Aorta (tissue), 5 donors: Measurements from ENCODE around the gene TMEM25. TPM values are rescaled to one million over a fixed set of nuclear protein-coding genes. Genes with fewer than 3 reads are reported as not detected.
A peak's percentile ranks its signal among the peaks of the same experiment; 100 is the strongest.

Source experiments
- ATAC-seq: fragments of 200-7000 bp; cut with Tn5 transposase; one replicate; pipeline ENCODE4 v1.9.1; 2022; ENCODE audit warnings: moderate library complexity; ENCODE audit not compliant: low FRiP score
- DNase-seq, 2 donors: peaks; one replicate each; pipeline ENCODE4 v3.0.0-alpha.2; 2020
- H3K27ac ChIP-seq, 2 donors: one replicate each; pipeline ENCODE4 v1.5.1; 2013; ENCODE audit warnings: low read length in 2 of 2, mild to moderate bottlenecking in 2 of 2, moderate library complexity in 2 of 2, control low read depth in 1 of 2, inconsistent platforms in 1 of 2, low read depth in 1 of 2
- H3K27me3 ChIP-seq, 2 donors: one replicate each; pipeline ENCODE4 v1.6.1; 2013; ENCODE audit warnings: control low read depth in 1 of 2, low read length in 1 of 2, mild to moderate bottlenecking in 1 of 2, moderate library complexity in 1 of 2; ENCODE audit not compliant: insufficient read depth in 2 of 2, control insufficient read depth in 1 of 2
- H3K36me3 ChIP-seq, 2 donors: one replicate each; pipeline ENCODE4 v1.6.1; 2013; ENCODE audit warnings: control low read depth in 1 of 2, low read length in 1 of 2, mild to moderate bottlenecking in 1 of 2; ENCODE audit not compliant: insufficient read depth in 2 of 2, control insufficient read depth in 1 of 2
- H3K4me1 ChIP-seq, 2 donors: one replicate each; pipeline ENCODE4 v1.6.1; 2013; ENCODE audit warnings: low read length in 2 of 2, control low read depth in 1 of 2, mild to moderate bottlenecking in 1 of 2, moderate library complexity in 1 of 2; ENCODE audit not compliant: insufficient read depth in 2 of 2, control insufficient read depth in 1 of 2
- H3K4me3 ChIP-seq, 2 donors: one replicate each; pipeline ENCODE4 v1.5.1; 2013; ENCODE audit warnings: low read length in 2 of 2, control low read depth in 1 of 2, mild to moderate bottlenecking in 1 of 2
- H3K9me3 ChIP-seq: one replicate; pipeline ENCODE4 v1.6.1; 2013; ENCODE audit warnings: mild to moderate bottlenecking, low read length; ENCODE audit not compliant: control insufficient read depth
- WGBS, 2 donors: extraction: QIAGEN DNeasy Blood & Tissue Kit; methylation state at CpG; one replicate each; pipeline ENCODE4 v1.1.7; 2013; 5-methylcytosine and 5-hydroxymethylcytosine counted together
- intact Hi-C, 2 donors: fragments of 100-400 bp; cut with DNase I; formaldehyde crosslinking; loops; one replicate each; pipeline versions ENCODE4 v1.14.2 to v1.15.0; 2022
- polyA plus RNA-seq, 2 donors: library from polyadenylated mRNA; stranded (reverse); fragments of 200-250 nt; gene quantifications; one replicate each; pipeline ENCODE4 v1.2.3, GENCODE V29; 2013
- total RNA-seq, 2 donors: library from RNA; stranded (reverse); fragmentation: NEBNext Ultra II Directional; extraction: Animal tissue kit (Norgen Biotek cat#: 25700); gene quantifications; one replicate each; pipeline ENCODE4 v1.2.1, GENCODE V29; 2021
- donor health status: healthy with polysubstance abuse.
- donor health status: Bipolar disorder and iron deficiency.
- donor health status: DM: no; HTN: no; CAD: no.
- donor health status: DM: no; HTN: no; CAD: no.
- donor health status: DM: yes; HTN: yes; CAD: no.

Gene TMEM25
- total and polyA plus RNA-seq, 4 donors: 20.7 to 32.2 (median 30.0) TPM

DNA sequence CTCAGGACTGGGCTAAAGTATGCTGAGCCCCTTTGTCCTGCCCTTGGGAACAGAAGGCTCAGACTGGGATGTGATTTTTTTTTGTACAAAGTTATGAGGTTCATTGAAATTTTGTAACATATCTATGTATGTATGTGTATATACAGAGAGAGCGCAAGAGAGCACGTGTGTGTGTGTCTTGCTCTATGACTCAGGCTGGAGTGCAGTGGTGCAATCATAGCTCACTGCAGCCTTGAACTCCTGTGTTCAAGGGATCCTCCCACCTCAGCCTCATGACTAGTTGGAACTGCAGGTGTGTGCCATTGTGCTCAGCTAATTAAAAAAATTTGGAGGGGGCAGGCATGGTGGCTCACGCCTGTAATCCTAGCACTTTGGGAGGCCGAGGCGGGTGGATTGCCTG is 5.7 kb downstream of the TMEM25 start:
- H3K36me3 ChIP-seq: no peaks in the 10 kb centered on the region
- no peaks in the 10 kb centered on the region for H3K9me3 ChIP-seq
- no peak overlapping the region for H3K27ac ChIP-seq
- ATAC-seq (no peak), DNase-seq (no peak)
- H3K4me1 ChIP-seq: no peaks in the 10 kb centered on the region
- H3K4me3 ChIP-seq: no peak overlapping the region
- WGBS, 2 donors: 95% methylated on average over 5 of the region's 5 CpGs
- intact Hi-C loops: no loop called here
- no peaks in the 10 kb centered on the region for H3K27me3 ChIP-seq

DNA sequence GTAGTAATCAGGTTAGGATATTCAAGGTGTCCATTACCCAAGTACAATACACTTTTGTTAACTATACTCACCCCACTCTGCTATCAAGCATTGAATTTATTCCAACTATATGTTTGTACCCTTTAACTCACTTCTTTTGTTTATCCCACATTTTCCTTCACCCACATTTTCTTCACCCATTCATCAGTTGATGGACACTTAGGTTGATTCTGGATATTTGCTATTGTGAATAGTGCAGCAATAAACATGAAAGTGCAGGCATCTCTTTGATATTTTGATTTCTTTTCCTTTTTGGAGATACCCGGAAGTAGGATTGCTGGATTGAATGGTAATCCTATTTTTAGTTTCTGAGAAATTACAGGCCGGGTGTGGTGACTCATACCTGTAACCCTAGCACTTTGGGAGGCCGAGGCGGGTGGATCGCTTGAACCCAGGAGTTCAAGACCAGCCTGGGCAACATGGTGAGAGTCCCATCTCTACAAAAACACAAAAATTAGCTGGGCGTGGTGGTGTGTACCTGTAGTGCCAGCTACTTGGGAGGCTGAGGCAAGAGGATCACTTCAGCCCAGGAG is 6.5 kb downstream of the TMEM25 start:
- Histone ChIP-seq H3K27ac (peak overlapping the region in 1 of 2 donors; percentile 41), H3K9me3 (no peaks in the 10 kb centered on the region), H3K4me1 (no peaks in the 10 kb centered on the region), H3K27me3 (no peaks in the 10 kb centered on the region), H3K4me3 (no peak overlapping the region), H3K36me3 (no peaks in the 10 kb centered on the region)
- ATAC-seq (no peak), DNase-seq (no peak)
- intact Hi-C loops: no loop called here
- 59 to 76% methylated on average over 6 of the region's 6 CpGs for WGBS, 2 donors

DNA sequence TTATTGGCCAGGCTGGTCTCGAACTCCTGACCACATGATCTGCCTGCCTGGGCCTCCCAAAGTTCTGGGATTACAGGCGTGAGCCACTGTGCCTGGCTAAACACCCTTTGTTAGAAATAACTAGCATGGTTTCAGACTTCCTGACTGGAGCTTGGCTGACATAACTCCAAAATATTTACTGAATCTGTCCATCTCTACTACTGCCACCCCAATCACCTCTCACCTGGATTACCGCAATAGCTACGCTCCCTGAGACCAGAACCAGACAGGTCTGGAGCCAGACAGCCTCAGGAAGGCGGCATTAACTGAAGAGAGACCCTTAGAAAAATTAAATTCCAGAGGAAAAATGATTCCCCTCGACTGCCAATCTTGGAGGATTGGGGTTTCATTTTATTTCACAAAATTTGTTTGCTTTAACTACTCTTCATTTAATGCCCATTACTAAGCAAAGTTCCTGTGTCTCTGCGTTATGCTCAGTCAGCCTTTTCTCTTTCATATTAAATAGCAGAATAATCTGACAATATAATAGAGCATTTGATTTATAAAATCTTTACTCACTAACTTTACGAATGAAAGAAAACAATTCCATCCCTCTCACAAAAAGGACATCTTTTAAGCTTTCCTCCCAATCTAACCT is 13.1 kb downstream of the TMEM25 start:
- Histone ChIP-seq H3K4me3 (no peak overlapping the region), H3K27me3 (no peaks in the 10 kb centered on the region), H3K9me3 (no peaks in the 10 kb centered on the region), H3K27ac (no peak overlapping the region), H3K36me3 (peaks cover 0 to 3% of the 10 kb centered on the region in 2 donors), H3K4me1 (no peaks in the 10 kb centered on the region)
- 87 to 90% methylated on average over 8 of the region's 8 CpGs for WGBS, 2 donors
- ATAC-seq (no peak), DNase-seq (no peak)
- intact Hi-C loops: no loop called here

DNA sequence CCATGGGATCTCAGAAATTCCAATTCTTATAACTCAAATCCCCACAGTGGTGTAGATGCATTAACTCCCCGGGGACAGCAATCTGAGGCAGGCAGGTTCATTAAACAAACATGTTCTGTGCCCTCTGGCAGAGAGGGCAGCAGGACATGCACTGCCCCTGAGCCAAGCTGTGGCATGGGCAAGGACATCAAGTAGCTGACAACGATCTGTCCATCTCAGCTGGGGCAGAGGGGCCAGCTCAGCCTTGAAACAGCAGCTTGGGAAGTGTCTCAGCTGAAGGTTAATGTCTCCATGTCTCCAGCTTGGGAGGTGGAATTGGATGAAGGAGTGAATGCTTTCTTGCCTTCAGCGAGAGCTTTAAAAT is 13.6 kb downstream of the TMEM25 start:
- no peak for ATAC-seq
- Histone ChIP-seq H3K4me3 (no peak overlapping the region), H3K9me3 (no peaks in the 10 kb centered on the region), H3K4me1 (no peaks in the 10 kb centered on the region), H3K36me3 (peaks cover 0 to 3% of the 10 kb centered on the region in 2 donors), H3K27me3 (no peaks in the 10 kb centered on the region), H3K27ac (peak overlapping the region in 1 of 2 donors; percentile 25)
- WGBS, 2 donors: 78 to 82% methylated on average over 3 of the region's 3 CpGs
- intact Hi-C loops: no loop called here
- no peak for DNase-seq

DNA sequence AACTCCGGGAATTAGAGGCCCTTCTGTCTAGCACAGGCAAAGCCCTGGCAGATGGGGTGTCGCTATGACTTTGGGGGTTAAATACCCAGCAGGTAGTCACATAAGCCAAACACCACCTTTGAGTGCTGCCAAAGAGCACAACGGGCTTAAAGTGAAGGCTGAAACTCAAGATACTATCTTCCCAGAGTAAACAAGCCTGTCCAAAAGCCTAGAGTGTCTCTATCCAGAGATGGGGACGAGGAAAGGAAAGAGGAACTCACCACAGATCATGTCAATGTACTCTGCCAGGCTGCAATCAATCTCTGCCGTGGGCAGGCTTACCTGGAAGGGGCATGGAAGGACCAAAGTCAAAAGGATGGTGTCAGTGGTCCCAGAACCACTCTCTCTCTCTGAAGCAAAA is 14.5 kb downstream of the TMEM25 start:
- Histone ChIP-seq H3K27ac (no peak overlapping the region), H3K36me3 (peaks cover 0 to 3% of the 10 kb centered on the region in 2 donors), H3K4me1 (no peaks in the 10 kb centered on the region), H3K27me3 (no peaks in the 10 kb centered on the region), H3K9me3 (no peaks in the 10 kb centered on the region), H3K4me3 (no peak overlapping the region)
- intact Hi-C loops: no loop called here
- ATAC-seq (no peak), DNase-seq (no peak)
- 72 to 82% methylated on average over 5 of the region's 5 CpGs for WGBS, 2 donors

DNA sequence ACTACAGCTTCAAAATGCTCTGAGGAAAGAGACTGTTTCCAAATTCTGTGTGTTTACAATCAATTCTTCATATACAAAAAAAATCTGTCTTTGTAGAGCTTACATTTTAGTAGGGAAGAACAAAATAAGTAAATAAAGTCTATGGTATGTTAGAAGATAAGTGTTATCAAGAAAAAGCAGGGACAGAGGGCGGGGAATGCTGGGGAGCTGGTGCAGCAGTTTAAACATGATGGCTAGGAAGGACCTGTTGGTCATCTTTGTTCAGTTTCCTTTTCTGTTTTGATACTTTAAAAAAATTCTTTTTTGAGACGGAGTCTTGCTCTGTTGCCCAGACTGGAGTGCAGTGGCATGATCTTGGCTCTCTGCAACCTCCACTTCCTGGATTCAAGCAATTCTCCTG is 16.1 kb downstream of the TMEM25 start:
- Histone ChIP-seq H3K9me3 (no peaks in the 10 kb centered on the region), H3K4me3 (no peak overlapping the region), H3K27ac (no peak overlapping the region), H3K36me3 (peaks cover 0 to 5% of the 10 kb centered on the region in 2 donors), H3K4me1 (no peaks in the 10 kb centered on the region), H3K27me3 (no peaks in the 10 kb centered on the region)
- no peak for ATAC-seq
- WGBS, 2 donors: 72 to 75% methylated on average over 2 of the region's 2 CpGs
- DNase-seq: no peak
- intact Hi-C loops: no loop called here

DNA sequence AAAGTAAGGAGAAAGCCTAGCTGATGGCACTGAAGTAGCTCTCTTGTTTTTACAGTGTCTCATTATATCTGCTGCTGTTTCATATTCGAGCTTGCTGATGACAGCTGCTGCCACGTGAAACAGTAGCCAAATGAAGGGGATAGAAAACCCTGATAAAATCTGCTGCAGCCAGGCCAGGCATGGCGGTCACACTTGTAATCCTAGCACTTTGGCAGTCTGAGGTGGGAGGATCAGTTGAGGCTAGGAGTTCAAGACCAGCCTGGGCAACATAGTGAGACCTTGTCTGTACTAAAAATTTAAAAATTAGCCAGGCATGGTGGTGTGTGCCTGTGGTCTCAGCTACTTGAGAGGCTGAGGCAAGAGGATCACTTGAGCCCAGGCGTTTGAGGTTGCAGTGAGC is 21.3 kb downstream of the TMEM25 start:
- no peaks in the 10 kb centered on the region for H3K9me3 ChIP-seq
- intact Hi-C loops: no loop called here
- WGBS, 2 donors: 85 to 86% methylated on average over 4 of the region's 4 CpGs
- H3K27ac ChIP-seq: no peak overlapping the region
- H3K4me3 ChIP-seq: no peak overlapping the region
- H3K36me3 ChIP-seq: peaks cover 0 to 2% of the 10 kb centered on the region in 2 donors
- H3K27me3 ChIP-seq: no peaks in the 10 kb centered on the region
- no peak for ATAC-seq
- DNase-seq: peak in 1 of 2 donors; percentile 23
- H3K4me1 ChIP-seq: no peaks in the 10 kb centered on the region

DNA sequence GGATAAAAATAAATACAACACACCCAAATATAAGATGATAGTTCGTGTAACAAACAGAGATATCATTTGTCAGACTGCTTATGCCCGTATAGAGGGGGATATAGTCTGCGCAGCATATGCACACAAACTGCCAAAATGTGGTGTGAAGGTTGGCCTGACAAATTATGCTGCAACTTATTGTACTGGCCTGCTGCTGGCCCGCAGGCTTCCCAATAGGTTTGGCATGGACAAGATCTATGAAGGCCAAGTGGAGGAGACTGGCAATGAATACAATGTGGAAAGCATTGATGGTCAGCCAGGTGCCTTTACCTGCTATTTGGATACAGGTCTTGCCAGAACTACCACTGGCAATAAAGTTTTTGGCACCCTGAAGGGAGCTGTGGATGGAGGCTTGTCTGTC is 29.8 kb downstream of the TMEM25 start:
- Histone ChIP-seq H3K27me3 (no peaks in the 10 kb centered on the region), H3K4me3 (no peak overlapping the region), H3K4me1 (peaks cover 0 to 3% of the 10 kb centered on the region in 2 donors), H3K9me3 (no peaks in the 10 kb centered on the region), H3K27ac (no peak overlapping the region), H3K36me3 (no peaks in the 10 kb centered on the region)
- intact Hi-C loops: loop anchor here in 1 of 2 donors (5.0 kb wide), 1 partner anchor 34 kb away; the partner anchor contains the start of gene TTC36
- 85 to 89% methylated on average over 4 of the region's 4 CpGs for WGBS, 2 donors
- no peak for ATAC-seq
- no peak for DNase-seq

DNA sequence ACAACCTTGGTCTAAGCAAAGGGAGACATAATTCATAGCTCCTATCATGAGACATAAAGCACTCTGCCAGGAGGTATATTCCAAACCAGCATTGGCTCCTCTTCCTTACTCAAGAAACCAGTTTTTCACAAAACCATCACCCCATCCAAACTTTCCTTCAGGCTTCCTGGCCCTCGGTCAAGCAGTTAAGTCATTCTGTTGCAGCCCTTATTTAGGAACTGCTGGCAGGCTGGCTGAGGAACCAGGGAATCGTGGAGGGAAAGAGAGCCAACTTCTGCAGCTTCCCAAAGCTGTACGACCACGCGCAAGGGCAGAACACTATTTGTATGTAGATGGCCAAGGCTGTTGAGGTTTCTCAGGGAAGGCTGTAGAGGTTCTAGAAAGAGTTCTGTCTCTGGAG is 34.1 kb downstream of the TMEM25 start:
- H3K9me3 ChIP-seq: no peaks in the 10 kb centered on the region
- intact Hi-C loops: no loop called here
- DNase-seq: peak; percentile 77 to 82

More for the DNA sequence above, 34.1 kb downstream of the TMEM25 start:
- Histone ChIP-seq H3K4me1 (peaks cover 0 to 3% of the 10 kb centered on the region in 2 donors), H3K36me3 (no peaks in the 10 kb centered on the region), H3K27me3 (no peaks in the 10 kb centered on the region), H3K27ac (peak overlapping the region; percentile 48 to 71), H3K4me3 (peak overlapping the region; percentile 42 to 82)
- peak; percentile 77 for ATAC-seq
- WGBS, 2 donors: 0 to 3% methylated on average over 5 of the region's 5 CpGs
